HG03432 (cell line): ENCODE data around the gene RGPD5.
"Not testable (repeated sequence)": the region's sequence is repeated elsewhere in the genome, so short reads cannot be mapped to it uniquely, and the experiment has no call there.

ENCODE experiments used
- ATAC-seq: cut with Tn5 transposase; IDR thresholded peaks from one replicate; pipeline ENCODE4 v1.9.1; 2021; ENCODE audit warnings: mild to moderate bottlenecking, moderate library complexity; ENCODE audit not compliant: unreplicated experiment

RGPD5 gene

DNA sequence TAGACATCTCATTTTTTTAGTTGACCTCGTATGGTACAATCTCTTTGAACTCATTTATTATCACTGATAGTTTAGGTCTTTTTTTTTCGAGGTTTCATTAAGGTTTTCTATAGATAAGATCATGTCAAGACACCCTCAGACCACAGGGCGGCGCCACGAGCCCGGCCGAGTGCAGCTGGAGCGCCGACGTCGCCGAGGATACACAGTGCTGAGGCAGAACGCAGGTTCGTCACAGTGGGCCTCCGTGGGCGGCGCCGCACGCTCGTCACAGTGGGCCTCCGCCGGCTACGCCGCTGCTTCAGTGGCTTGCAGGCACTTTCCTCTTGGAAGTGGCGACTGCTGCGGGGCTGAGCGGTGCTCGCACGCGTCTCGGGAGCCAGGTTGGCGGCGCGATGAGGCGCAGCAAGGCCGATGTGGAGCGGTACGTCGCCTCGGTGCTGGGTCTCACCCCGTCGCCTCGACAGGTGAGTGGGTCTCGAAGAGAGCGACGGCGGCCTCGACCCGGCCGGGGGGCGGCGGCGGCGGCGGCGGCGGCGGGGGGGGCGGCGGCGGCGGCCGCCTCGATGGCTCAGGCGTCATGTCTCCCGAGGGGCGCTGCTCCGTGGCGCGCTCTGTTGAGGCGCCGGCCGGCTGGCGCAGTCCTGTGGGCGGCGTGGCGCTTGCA lies at the start of gene RGPD5:
Gene RGPD5 (plus strand): TSS at position 232 of the 664 bp plus-strand sequence. CDS start 161 bp downstream, at position 393.
- peak; percentile 99 for ATAC-seq

GRCh38 chr2:109751572-109751971 lies 42.5 kb upstream of the RGPD5 start:
- ATAC-seq = not testable (repeated sequence)

DNA sequence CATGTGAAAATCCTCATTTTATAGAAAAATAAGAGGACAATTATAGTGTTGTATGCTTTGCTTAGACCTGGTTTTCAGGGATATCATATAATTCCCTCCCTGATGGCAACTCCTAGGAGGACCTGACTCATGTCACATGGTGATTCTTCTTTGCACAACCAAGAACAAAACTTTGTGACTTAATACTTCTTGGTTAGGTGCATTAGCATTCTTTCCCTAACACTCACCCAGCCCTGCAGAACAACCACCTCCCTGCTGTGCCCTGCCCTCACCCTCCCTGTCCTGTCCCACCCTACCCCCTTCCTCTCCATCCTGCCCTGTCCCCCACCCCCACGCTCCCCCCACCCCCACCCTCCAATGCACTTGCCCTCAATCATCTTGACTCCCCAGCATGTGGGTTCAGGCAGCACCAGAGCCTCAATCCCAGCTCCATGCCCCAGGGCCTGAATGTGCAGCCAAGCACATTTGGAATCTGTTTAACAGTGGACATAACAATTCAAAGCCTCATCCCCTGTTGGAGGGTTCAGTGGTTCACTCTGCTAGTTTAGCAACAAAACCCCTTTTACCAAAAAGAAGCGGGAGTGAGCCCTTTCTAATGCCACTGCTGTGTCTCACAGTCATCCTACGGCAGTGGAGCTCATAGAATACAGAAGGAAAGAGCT lies 36.8 kb upstream of the RGPD5 start:
- not testable (repeated sequence) for ATAC-seq

DNA sequence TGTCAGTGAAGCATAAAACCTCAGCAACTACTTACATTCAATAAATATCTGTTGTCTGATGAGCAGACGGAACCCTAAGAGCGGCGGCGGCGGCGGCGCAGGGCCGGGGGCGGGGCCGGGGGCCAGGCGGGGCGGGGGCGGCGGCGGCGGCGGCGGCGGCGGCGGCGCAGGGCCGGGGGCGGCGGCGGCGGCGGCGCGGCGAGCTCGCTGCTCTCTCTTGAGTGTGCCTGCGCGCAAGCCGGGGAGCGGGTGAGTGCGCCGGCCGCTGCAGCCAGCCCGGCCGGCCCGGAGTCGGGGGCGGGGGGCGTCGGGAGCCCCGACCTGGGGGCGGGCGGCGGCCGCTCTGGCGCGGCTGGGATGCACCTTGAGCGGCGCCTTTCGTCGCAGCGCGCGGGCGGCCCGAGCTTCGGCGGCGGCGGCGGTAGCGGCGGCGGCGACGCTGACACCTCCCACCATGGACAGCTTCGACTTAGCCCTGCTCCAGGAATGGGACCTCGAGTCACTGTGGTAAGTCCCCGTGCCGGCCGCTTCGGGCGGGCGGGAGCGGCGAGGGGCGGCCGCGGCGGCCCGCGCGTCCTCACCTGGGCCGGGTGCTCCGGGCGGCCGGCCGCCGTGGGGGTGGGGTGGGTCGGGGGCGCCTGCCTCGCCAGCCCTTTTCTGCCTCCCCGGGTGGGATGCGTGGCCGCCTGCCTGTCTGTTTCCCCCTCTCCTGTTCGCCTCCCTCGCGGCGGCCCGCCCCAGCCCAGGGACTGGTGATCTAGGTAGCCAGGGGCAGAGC lies 33.7 kb upstream of the RGPD5 start:
- ATAC-seq = not testable (repeated sequence)

- not testable (repeated sequence) for ATAC-seq
These were observed 33.1 kb upstream of the RGPD5 start for GRCh38 chr2:109761043-109761454.

- not testable (repeated sequence) for ATAC-seq
These were observed 32.1 kb upstream of the RGPD5 start for GRCh38 chr2:109761976-109762375.

- ATAC-seq = not testable (repeated sequence)
These were observed 28.0 kb upstream of the RGPD5 start for GRCh38 chr2:109766074-109766473.

- ATAC-seq = not testable (repeated sequence)
These were observed 27.1 kb upstream of the RGPD5 start for GRCh38 chr2:109766886-109767578.

DNA sequence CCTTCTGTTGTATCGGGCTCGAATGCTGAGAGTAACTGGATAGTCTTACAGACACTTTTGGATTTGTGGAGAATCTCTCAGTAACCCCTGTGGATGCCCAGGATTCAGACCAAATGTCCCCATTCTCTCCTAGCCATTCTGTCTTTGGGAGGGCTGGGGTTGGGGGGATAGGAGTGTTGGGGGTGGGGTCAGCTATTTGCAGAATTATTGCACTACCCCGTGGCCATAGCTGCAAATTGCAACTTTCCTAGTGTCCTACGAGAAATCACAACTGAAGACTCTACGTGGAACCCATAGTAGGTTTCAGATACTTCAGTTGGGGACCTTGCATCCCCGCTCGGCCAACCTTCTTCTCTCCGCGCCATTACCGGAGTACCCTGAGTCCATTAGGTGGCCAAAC lies 25.2 kb upstream of the RGPD5 start:
- ATAC-seq = not testable (repeated sequence)

DNA sequence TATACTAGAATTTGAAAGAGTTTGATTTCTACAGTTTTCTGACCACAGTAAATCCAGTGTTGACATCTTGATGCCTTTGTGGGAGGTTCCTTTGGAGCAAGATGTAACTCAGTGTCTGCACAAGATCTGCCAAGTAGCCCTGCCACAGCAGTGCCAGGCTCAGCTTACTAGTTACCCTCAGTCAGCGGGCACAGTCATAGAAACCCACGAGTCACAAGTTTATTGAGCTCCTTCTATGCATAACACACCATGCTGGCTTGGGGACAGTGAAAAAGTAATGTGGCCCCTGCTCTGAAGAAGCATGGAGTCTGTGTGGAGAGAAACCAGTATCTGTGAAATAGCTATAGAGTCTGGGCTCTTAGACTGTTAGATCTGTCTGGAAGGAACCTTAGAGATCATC lies 15.0 kb upstream of the RGPD5 start:
- not testable (repeated sequence) for ATAC-seq

DNA sequence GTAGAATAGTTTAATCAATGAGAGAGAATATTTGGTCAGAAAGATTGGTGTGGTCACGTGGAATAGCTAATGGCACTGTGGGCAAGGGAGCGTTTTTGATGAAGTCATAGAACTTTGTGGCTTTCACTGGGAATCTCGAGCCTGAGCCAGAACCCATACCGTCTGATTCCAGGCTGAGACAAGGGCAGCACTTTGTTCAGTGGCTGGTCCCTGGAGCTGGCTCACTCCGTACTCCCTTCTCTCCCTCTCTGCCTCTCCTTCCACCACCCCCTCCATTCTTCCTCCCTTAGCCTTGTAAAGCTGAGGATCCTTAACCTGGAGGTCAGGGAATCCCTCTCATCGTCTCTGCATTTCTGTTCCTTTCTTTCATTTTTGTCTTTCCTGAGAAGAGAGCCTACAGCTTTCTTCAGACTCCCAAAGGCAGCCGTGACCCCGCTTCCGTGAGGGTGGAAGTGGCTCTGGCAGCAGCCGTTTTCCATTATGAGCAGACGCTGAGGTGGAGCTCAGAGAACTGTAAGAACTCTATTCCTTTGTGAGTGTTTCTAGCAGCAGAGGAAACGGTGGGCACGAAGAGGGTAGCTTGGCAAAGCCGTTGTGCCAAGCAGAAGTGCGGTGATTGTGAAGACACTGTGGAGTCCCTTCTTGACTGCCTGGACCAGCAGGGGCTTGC lies 12.8 kb upstream of the RGPD5 start:
- not testable (repeated sequence) for ATAC-seq

GRCh38 chr2:109782446-109782993 lies 11.6 kb upstream of the RGPD5 start:
- not testable (repeated sequence) for ATAC-seq

- ATAC-seq = not testable (repeated sequence)
These were observed 2.4 kb upstream of the RGPD5 start for GRCh38 chr2:109791530-109792279.

GRCh38 chr2:109792659-109793058 lies 1.4 kb upstream of the RGPD5 start:
- ATAC-seq = not testable (repeated sequence)

DNA sequence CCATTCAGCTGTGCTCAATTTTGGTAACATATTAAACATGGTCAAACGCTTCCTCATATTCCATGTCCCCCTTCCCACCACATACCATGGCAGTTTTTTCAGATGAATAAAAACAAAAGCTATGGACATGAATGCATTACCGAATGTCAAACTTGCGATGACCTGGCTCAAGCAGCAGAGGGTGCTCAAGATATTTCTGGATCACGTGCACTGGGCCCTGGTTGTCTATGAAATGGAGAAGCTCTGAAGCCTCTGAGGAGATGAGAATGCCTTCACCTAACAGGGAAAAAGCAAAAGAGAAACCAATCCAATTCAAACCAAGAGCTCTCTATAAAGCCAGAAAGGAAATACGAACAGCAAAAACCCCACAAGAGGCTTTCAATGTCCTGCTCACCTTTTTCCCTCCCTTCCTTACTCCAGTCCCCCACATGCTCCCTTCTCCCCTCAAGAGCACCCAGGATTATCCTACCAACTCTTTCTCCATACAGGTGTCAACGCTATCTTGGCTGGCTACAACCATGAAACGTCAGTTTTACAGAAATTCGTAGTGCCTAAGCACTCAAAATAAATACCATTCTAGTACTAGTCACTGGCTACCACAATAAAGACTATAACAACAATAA lies 77.1 kb downstream of the RGPD5 start:
- ATAC-seq = peak; percentile 84

DNA sequence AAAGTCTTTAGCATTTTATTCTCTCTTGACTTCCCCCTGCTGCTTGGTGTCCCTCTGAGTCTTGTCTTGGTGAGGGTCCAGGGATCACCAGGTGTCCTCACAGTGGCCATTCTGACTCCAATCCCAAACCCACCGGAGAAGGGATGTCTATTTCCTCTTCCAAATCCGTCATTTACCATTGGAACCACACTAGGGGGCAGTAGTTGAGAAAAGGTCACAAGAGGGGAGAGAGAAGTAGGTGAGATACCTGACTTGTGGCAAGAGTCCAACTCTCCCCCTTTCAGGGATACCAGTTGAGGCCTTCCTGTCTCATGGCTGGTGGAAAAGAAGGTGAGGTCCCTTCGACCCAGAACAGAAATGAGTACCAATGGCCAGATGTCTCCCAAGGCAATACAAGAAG lies 82.5 kb downstream of the RGPD5 start:
- ATAC-seq = not testable (repeated sequence)

- ATAC-seq = not testable (repeated sequence)
These were observed 88.0 kb downstream of the RGPD5 start for GRCh38 chr2:109882112-109882511.

DNA sequence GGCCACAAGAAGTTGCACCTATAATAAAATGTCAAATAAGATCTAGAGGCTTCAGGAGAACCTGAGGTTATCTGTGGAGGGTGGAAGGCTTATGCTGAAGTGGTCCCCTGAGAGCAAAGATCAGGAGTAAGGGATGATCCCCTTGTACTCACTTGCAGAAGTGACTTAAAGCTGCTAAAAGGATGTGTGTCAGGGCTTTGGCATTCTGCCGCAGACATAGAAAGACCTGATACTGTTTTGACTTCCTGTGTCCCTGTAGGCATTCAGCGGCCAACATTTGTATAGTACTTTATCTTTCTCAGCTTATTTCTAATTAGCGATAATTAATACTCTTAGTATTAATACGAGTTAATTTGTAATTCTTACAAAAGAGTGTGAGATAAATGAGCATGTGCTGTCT lies 94.3 kb downstream of the RGPD5 start:
- ATAC-seq = not testable (repeated sequence)

GRCh38 chr2:109889909-109890308 lies 95.8 kb downstream of the RGPD5 start:
- ATAC-seq = not testable (repeated sequence)
